SIG-M5 treated with dmso at 0.1 percent for 504 hours (cell line): Measurements from ENCODE around the gene ANKS3.
A peak's percentile ranks its signal among the peaks of the same experiment; 100 is the strongest.

ENCODE experiments used
- DNase-seq: peaks from one replicate; lab custom pipeline; 2025; ENCODE audit not compliant: unreplicated experiment; lab: John Stamatoyannopoulos, UW

Gene ANKS3

DNA sequence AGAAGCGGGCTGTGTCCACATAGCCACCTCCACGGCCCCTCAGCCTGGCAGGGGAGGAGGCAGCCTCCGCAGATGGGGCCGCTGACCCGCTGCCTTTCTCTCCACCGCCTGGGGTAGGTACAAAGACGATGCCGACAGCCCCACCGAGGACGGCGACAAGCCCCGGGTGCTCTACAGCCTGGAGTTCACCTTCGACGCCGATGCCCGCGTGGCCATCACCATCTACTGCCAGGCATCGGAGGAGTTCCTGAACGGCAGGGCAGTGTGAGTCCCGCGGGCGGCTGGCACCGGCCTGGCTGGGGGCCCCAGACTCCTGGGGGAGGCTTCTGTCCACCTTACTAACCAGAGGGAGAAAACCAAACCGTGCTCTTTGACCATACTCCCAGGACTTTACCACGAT lies 81.5 kb downstream of the ANKS3 start:
- no peak for DNase-seq

DNA sequence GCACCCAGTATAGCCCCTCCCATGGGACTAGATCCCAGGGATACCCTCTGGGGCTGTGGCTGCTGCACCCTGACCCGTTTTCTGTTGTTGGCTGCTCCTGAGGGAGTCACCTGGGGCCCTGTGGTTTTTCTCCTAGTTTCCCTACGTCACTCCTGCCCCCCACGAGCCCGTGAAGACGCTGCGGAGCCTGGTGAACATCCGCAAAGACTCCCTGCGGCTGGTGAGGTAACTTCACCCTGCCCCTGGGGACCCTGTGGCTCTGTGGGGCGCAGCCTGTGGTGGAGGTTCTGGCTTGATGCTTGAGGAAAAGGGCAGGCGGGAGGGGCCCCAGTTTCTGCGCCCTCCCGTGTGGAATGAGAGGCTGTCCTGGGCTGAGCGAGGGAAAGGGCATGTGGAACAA lies 82.2 kb downstream of the ANKS3 start:
- DNase-seq: no peak

DNA sequence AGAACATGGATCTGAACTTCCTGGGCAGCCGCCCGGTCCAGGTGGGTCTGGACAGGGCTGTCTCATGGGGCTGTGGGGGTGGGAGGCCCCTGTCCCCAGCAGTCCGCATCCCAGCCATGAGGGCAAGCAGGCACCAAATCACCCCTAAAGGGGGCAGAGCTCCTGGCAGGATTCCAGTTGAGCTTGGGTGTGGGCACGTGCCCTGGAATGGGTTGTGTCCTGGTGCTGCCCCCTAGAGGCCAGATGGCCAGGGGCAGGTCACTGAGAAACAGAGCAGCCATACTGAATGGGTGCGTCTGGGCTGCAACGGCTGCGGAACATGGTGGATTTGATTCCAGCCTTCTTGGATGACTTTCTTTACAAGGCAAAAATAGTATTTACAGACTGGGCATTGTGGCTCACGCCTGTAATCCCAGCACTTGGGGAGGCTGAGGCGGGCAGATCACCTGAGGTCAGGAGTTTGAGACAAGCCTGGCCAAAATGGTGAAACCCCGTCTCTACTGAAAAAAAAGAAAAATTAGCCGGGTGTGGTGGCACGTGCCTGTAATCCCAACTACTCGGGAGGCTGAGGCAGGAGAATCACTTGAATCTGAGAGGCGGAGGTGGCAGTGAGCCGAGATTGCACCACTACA lies 83.5 kb downstream of the ANKS3 start:
- DNase-seq: peak; percentile 47

DNA sequence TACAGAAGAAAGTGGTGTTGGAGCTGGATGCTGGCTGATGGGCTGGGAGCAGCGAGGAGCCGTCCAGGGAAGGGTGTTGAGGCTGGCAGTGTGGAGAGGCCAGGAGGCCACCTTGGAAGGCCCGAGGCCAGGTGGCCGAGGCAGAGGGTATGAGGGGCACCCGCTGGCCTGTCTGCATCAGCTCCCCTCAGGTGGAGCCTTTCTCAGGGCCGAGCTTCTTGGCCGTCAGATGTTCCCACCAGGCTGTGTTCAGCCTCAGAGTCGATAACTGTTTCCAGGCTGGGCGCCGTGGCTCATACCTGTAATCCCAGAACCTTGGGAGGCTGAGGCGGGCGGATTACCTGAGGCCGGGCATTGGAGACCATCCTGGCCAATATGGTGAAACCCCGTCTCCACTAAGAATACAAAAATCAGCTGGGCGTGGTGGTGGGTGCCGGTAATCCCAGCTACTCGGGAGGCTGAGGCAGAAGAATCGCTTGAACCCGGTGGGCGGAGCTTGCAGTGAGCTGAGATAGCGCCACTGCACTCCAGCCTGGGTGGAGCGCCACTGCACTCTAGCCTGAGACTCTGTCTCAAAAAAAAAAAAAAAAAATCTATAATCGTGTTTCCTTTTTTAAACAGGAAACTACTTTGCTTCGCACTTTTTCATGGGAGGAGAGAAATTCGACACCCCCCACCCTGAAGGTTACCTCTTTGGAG lies 84.2 kb downstream of the ANKS3 start:
- DNase-seq: no peak

DNA sequence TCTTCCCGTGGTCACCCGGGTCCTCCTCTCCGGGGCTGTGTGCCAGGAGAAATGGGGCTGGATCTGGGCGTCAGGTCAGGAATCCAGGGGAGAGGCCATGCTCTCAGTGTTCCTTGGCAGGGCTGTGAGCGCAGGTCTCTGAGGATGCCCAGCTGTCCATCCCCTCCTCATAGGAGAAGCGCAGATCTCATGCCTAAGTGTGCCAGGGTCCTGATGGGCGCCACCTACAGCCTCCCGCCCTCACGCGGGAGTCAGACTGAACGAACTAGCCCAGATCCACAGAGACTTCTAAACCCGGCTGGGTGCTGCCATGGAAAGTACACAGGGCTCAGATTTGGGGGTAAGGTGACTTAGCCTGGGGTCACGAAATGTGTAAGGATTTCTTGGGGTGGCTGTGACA lies 85.2 kb downstream of the ANKS3 start:
- DNase-seq: no peak

DNA sequence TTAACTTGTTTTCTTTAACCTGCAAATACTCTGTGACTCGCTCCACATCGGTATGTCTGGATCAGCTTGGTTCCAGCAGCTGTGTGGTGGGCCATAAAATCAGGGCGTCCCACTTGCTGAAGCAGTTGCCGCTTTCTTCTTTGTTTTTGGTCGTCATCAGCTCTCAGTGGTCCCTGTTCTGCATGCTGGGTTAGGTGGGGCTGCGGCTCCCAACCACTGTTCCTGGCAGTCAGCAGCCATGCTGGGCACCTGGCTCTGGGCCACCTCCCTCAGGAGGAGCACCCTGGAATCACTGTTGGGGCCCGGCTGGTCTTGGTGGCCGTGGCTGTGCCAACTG lies 86.5 kb downstream of the ANKS3 start:
- no peak for DNase-seq

DNA sequence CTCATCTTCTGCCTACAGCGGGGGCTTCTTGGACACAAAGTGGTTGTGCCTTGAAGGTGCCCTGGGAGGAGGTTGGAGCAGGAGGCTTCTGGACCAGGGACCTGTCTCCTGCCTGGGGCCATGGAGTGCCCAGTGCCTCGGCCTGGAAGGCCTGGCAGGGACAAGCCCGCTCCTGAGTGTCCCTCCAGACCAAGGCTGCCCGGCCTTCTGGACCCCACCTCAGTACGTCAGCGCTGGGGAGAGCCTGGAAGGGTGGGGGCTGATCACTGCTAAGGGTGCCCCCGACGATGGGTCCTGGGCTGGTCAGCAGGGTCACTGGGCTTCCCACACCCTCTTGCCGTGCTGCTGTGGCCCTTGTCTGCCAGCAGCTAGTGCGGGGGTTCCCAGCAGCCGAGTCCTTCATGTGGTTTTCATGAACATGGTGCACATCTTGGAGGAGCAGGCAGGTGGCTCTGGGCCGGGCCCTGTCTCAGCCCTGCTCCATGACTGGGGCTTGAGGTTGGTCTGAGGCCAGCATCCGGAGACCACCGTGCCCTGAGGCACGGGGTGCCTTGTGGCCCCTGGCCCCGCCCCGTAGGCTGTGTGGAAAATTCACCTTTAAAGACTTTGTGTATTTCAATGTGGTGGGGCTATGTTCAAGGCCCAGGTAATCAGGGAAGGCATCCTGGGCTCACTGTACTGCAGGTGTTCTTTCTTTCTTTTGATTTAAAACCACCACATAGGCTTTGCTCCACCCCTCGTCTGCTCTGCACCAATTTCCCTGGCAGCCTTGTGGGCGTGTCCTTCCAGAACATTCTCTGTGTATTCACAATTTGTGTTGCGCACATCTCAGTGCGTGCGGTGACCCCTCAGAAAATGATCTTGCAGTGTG lies 87.1 kb downstream of the ANKS3 start:
- no peak for DNase-seq
